ENCODE data around the gene FDXR. TPM values are rescaled to one million over a fixed set of nuclear protein-coding genes. Genes with fewer than 3 reads are reported as not detected.

FDXR gene
- total RNA-seq, 1 donor from 2014 or later = 7.4 TPM

DNA sequence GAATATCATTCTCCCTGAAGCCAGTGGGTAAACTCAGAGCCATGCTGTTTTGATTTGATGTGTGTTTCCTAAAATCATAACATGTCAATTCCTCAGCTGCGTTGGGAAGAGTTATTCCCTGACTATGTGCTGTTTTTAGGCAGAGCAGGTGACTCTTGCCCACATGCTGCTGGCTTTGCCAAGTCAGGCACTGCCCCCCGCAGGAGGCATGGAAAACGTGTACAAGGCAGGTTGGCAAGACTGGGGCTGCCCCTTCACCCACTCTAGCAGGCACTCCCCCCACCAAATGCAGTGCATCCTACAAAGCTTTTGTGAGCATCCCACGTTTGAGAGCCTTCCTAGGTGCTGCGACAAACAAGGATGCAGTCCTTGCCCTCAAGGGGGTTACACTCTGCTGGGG is 58.3 kb downstream of the FDXR start:
- Mint-ChIP-seq H3K4me3 (no peak overlapping the region), H3K27me3 (ENCODE audit: insufficient read depth, low read depth) (no peaks in the 10 kb centered on the region), H3K36me3 (peaks cover 5% of the 10 kb centered on the region), H3K4me1 (peaks cover 37% of the 10 kb centered on the region), H3K27ac (no peak overlapping the region), H3K9me3 (no peaks in the 10 kb centered on the region)
- Histone ChIP-seq H3K27ac (no peak overlapping the region), H3K9me3 (ENCODE audit: low read depth) (no peaks in the 10 kb centered on the region), H3K4me3 (no peak overlapping the region), H3K36me3 (no peaks in the 10 kb centered on the region), H2AFZ (replicated peaks) (no peak overlapping the region), H3F3A (ENCODE audit: low read depth) (peaks cover 3% of the 10 kb centered on the region), H3K4me1 (peaks cover 22% of the 10 kb centered on the region), H3K9ac (no peak overlapping the region), H3K79me2 (ENCODE audit: low read depth) (no peaks in the 10 kb centered on the region), H3K4me2 (no peak overlapping the region), H4K20me1 (ENCODE audit: low read depth) (peaks cover 23% of the 10 kb centered on the region), H3K27me3 (no peaks in the 10 kb centered on the region)
- DNase-seq (ENCODE audit: low spot score) = no peak
- TF ChIP-seq, protein P1, sequence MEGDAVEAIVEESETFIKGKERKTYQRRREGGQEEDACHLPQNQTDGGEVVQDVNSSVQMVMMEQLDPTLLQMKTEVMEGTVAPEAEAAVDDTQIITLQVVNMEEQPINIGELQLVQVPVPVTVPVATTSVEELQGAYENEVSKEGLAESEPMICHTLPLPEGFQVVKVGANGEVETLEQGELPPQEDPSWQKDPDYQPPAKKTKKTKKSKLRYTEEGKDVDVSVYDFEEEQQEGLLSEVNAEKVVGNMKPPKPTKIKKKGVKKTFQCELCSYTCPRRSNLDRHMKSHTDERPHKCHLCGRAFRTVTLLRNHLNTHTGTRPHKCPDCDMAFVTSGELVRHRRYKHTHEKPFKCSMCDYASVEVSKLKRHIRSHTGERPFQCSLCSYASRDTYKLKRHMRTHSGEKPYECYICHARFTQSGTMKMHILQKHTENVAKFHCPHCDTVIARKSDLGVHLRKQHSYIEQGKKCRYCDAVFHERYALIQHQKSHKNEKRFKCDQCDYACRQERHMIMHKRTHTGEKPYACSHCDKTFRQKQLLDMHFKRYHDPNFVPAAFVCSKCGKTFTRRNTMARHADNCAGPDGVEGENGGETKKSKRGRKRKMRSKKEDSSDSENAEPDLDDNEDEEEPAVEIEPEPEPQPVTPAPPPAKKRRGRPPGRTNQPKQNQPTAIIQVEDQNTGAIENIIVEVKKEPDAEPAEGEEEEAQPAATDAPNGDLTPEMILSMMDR (IDR thresholded peaks at IDR 0.05) = no peak
- no peak for TF ChIP-seq EZH2phosphoT487 (IDR thresholded peaks at IDR 0.05)
- TF ChIP-seq EZH2 (IDR thresholded peaks at IDR 0.05) = no peak

Other genes with a start within 250 kb of the FDXR start
- not detected in 2 replicates for gene CD300E, start 249.3 kb downstream of the FDXR start, total RNA-seq (ENCODE audit: low replicate concordance)
- gene CD300LF, start 160.1 kb downstream of the FDXR start, total RNA-seq (ENCODE audit: low replicate concordance) = not detected in 2 replicates
- 1.5 and 4.3 TPM in 2 replicates for gene RAB37, start 135.7 kb downstream of the FDXR start, total RNA-seq (ENCODE audit: low replicate concordance)
- gene NHERF1, start 124.4 kb downstream of the FDXR start, total RNA-seq (ENCODE audit: low replicate concordance) = 27.1 and 63.8 TPM in 2 replicates
- 68.9 and 75.3 TPM in 2 replicates for gene NAT9, start 96.6 kb downstream of the FDXR start, total RNA-seq (ENCODE audit: low replicate concordance)
- gene GRIN2C, start 13.1 kb downstream of the FDXR start, total RNA-seq (ENCODE audit: low replicate concordance) = 0.03 TPM in 1 of 2 replicates, not detected in the other
- gene FADS6, start 20.6 kb upstream of the FDXR start, total RNA-seq (ENCODE audit: low replicate concordance) = 0.36 TPM in 1 of 2 replicates, not detected in the other
- gene USH1G, start 50.3 kb upstream of the FDXR start, total RNA-seq (ENCODE audit: low replicate concordance) = 0.25 TPM in 1 of 2 replicates, not detected in the other
- not detected in 2 replicates for gene OTOP2, start 51.3 kb upstream of the FDXR start, total RNA-seq (ENCODE audit: low replicate concordance)
- gene OTOP3, start 62.9 kb upstream of the FDXR start, total RNA-seq (ENCODE audit: low replicate concordance) = not detected in 2 replicates
- 3.5 and 5.0 TPM in 2 replicates for gene HID1, start 99.8 kb upstream of the FDXR start, total RNA-seq (ENCODE audit: low replicate concordance)
- gene CDR2L, start 114.6 kb upstream of the FDXR start, total RNA-seq (ENCODE audit: low replicate concordance) = 4.0 and 15.8 TPM in 2 replicates
- 50.8 and 52.8 TPM in 2 replicates for gene MRPL58, start 139.7 kb upstream of the FDXR start, total RNA-seq (ENCODE audit: low replicate concordance)
- 209 and 268 TPM in 2 replicates for gene ATP5PD, start 174.0 kb upstream of the FDXR start, total RNA-seq (ENCODE audit: low replicate concordance)
- 28.9 and 32.9 TPM in 2 replicates for gene KCTD2, start 174.2 kb upstream of the FDXR start, total RNA-seq (ENCODE audit: low replicate concordance)
- 3.4 and 19.9 TPM in 2 replicates for gene SLC16A5, start 215.0 kb upstream of the FDXR start, total RNA-seq (ENCODE audit: low replicate concordance)
- 1.9 and 4.3 TPM in 2 replicates for gene ARMC7, start 237.0 kb upstream of the FDXR start, total RNA-seq (ENCODE audit: low replicate concordance)

Measured in neural progenitor cell (in vitro differentiated cells).